HG03280 (cell line): Measurements from ENCODE around the gene RASGRF2.
A peak's percentile ranks its signal among the peaks of the same experiment; 100 is the strongest.

Source experiments
- ATAC-seq: cut with Tn5 transposase; IDR thresholded peaks from one replicate; pipeline ENCODE4 v1.9.1; 2021; ENCODE audit warnings: mild to moderate bottlenecking, moderate library complexity; ENCODE audit not compliant: unreplicated experiment

RASGRF2 gene

GRCh38 chr5:81132381-81132780 is 172.2 kb downstream of the RASGRF2 start:
- no peak for ATAC-seq

GRCh38 chr5:81134066-81134465 is 173.9 kb downstream of the RASGRF2 start:
- no peak for ATAC-seq

- ATAC-seq = no peak
Observed at GRCh38 chr5:81134566-81134965, 174.4 kb downstream of the RASGRF2 start.

- no peak for ATAC-seq
Observed at GRCh38 chr5:81136557-81136956, 176.4 kb downstream of the RASGRF2 start.

- no peak for ATAC-seq
Observed at GRCh38 chr5:81137833-81138232, 177.7 kb downstream of the RASGRF2 start.

GRCh38 chr5:81140441-81140840 is 180.3 kb downstream of the RASGRF2 start:
- no peak for ATAC-seq

- ATAC-seq = no peak
Observed at GRCh38 chr5:81140943-81141342, 180.8 kb downstream of the RASGRF2 start.

- ATAC-seq = no peak
Observed at GRCh38 chr5:81142108-81142507, 181.9 kb downstream of the RASGRF2 start.

GRCh38 chr5:81145329-81145935 is 185.3 kb downstream of the RASGRF2 start:
- ATAC-seq = no peak

GRCh38 chr5:81146031-81146430 is 185.9 kb downstream of the RASGRF2 start:
- ATAC-seq = no peak

- no peak for ATAC-seq
Observed at GRCh38 chr5:81147011-81147885, 187.1 kb downstream of the RASGRF2 start.

- no peak for ATAC-seq
Observed at GRCh38 chr5:81147886-81148571, 187.9 kb downstream of the RASGRF2 start.

GRCh38 chr5:81151546-81151945 is 191.4 kb downstream of the RASGRF2 start:
- no peak for ATAC-seq

- peak; percentile 51 for ATAC-seq
Observed at GRCh38 chr5:81154725-81155124, 194.6 kb downstream of the RASGRF2 start.

- ATAC-seq = no peak
Observed at GRCh38 chr5:81156732-81157131, 196.6 kb downstream of the RASGRF2 start.

- ATAC-seq = peak; percentile 76
Observed at GRCh38 chr5:81161012-81161601, 200.9 kb downstream of the RASGRF2 start.

- no peak for ATAC-seq
Observed at GRCh38 chr5:81162501-81162900, 202.3 kb downstream of the RASGRF2 start.

GRCh38 chr5:81163651-81164050 is 203.5 kb downstream of the RASGRF2 start:
- ATAC-seq = no peak

- ATAC-seq = no peak
Observed at GRCh38 chr5:81164476-81164875, 204.3 kb downstream of the RASGRF2 start.

GRCh38 chr5:81164936-81165335 is 204.8 kb downstream of the RASGRF2 start:
- ATAC-seq = no peak

GRCh38 chr5:81165493-81166119 is 205.4 kb downstream of the RASGRF2 start:
- peak; percentile 61 for ATAC-seq
